M059J (cell line): ENCODE data around the gene AP2B1. TPM values are rescaled to one million over a fixed set of nuclear protein-coding genes. Genes with fewer than 3 reads are reported as not detected.
A peak's percentile ranks its signal among the peaks of the same experiment; 100 is the strongest.

Source experiments
- DNase-seq: peaks from one replicate; pipeline ENCODE4 v3.0.0-alpha.2; 2012; ENCODE audit warnings: low read depth
- total RNA-seq: library from RNA; depleted of rRNA; stranded (reverse); fragments of >200 nt; shearing (Covaris generic); gene quantifications from 2 replicates; pipeline ENCODE4 v1.2.3, GENCODE V29; 2014

The AP2B1 gene
- total RNA-seq, 1 experiment from 2014 or later = 75.5 TPM

DNA sequence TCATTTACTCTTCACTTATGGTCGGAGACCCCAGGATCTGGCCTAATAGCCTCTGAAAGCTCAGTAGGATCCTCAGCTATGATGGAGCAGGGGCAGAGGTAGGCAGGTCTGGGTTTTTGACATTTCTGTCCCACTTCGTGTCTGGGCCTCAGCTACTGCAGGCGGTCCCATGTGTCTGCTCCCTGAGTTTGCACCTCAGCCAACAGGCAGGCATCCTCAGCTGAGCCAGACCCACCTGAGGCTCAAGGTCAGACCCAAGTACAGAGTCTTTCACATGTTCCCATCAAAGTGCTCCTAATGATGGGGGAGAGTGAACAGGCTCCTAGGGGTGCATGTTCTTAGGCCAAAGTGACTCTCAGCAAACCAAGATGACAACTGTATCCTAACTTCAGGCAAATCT, 141.4 kb downstream of the AP2B1 start:
- DNase-seq = no peak

DNA sequence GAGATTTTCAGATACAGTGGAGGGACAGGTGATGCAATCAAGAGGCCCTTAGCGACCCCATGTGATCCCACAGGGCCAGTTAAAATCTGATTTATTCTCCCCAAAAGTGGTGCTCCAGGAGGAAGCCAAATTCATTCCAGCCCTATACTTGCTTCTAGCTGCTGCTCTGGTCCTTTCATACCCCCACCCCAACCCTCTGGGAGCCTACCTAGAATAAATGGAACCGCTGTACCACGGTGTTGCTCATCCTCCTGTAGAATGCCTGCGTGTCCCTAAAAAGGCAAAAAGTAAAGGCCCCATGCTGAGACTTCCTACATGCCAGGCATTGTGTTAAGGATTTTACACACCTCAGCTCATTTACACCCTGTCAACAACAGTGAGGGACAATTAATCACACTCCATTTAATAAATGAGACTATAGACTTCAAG, 142.3 kb downstream of the AP2B1 start:
- no peak for DNase-seq

GRCh38 chr17:35730400-35731005, 143.4 kb downstream of the AP2B1 start:
- DNase-seq = no peak

DNA sequence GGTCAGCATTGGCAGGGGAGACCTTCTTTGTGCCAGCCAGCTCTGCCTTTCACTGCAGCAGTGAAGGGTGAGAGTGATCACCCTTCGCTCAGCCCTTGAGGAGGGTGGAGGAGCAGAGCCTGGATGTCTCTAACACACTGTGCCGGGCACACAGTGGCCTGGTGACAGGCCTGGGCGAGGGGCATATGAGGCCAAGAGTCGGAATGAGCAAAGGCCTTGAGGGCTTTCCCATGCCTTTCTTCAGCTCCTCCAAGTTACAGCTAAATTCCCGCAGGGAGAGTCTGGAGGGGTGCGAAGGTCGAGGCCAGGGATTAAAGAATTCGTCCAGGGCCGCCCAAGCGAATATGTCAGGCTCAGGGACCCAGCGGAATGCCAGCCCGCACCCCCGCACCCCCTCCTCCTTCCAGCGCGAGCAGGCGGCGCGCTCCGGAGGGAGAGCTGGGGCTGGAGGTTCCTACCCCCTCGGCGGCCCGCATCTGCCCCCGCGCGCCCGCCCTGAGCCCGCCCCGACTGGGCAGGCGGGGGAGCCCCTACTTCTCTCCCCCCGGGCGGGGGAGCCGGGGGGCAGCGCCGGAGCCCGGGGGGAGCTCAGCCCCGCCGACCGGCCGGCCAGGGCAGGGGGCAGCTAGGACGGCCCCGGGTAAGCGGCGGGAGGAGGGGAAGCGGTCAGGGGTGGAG, 144.3 kb downstream of the AP2B1 start, which contains the start of gene RASL10B:
Gene RASL10B (plus strand): TSS at position 401 of the 678 bp plus-strand sequence. CDS start 3,546 bp downstream, outside the sequence.
- peak; percentile 34 for DNase-seq

GRCh38 chr17:35731917-35732805, 145.0 kb downstream of the AP2B1 start:
- DNase-seq = no peak

GRCh38 chr17:35732806-35733136, 145.6 kb downstream of the AP2B1 start:
- no peak for DNase-seq

DNA sequence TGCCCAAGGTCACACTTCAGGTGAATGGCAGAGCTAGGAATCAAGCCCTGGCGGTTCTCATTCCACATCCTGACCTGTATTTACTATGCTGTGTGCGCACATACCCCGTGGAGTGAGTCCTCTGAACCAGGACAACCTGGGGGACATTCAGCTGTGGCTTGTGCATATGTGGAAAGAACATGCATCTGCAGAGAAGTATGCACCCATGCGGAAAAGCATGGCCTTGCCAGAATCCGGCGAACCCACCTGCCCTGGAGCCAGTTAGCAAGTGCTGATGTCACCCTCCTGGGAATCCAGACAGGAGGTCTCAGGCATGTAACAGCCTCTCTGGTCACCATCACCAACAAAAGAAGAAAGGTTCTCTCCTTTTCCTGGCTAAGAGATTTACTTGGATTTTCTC, 146.2 kb downstream of the AP2B1 start:
- DNase-seq = peak; percentile 44

DNA sequence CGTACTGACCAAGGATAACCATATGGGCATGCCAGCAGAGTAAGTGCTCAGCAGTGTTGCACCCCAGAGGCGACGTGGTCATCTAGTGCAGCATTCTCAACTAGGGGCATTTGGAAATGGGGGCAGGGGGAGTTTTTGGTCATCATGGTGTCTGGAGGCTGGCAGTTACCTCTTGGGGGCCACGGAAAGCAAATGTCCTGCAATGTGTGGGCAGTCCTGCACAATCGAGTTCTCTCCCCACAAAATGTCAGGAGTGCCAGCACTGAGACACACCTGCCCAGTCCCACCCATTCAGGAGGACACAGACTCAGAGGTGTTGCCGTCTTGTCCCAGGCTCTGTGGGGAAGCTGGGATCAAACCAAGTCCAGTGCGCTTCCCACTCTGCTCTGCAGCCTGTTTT, 147.3 kb downstream of the AP2B1 start:
- DNase-seq = no peak

DNA sequence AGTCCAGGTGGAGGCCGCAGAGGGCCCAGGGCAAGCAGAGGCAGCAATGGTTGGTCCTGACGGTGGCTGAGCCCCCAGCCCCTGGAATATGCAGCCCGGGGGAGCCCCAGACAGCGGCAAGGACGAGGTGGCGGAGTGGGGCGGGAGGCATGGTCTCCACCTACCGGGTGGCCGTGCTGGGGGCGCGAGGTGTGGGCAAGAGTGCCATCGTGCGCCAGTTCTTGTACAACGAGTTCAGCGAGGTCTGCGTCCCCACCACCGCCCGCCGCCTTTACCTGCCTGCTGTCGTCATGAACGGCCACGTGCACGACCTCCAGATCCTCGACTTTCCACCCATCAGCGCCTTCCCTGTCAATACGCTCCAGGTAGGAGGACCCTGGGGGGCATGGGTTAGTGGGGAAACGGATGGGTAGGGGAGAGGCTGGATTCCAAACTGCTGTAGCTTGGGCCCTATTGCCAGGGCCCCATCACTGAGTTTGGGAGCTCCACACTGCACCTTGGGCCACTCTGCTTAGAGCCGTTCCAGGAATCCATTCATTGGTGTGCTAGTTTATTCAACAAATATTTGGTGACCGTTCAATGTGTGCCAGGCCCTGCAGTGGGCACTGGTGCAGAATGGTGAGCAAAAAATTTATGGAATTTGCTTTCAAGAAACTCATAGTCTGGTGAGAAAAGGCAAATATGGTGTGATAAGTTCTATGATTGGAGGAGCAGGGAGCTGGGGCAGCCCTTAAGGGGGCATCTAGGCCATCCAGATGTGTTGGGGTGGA, 148.1 kb downstream of the AP2B1 start:
- DNase-seq = no peak

DNA sequence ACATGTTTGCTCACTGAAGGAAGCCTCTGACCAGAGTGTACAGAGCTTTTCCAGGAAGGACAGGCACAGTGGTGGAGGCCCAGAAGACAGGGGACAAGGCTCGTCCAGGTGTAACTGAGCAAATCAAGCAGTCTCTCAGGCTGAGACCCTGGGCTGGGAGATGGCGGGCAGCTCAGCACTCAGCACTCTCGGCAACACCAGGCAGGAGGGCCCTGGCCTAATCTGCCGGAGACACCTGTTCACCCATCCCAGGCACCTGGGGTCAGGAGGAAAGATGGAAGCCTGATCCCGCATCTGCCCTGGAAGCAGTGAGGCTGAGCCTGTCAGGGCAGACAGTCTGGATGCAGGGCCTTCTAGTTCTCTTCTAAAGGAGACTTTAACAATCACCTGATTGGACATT, 149.1 kb downstream of the AP2B1 start:
- no peak for DNase-seq

GRCh38 chr17:35738519-35739133, 151.5 kb downstream of the AP2B1 start:
- no peak for DNase-seq

- no peak for DNase-seq
These were observed 153.1 kb downstream of the AP2B1 start for GRCh38 chr17:35740216-35740615.

GRCh38 chr17:35740997-35741931, 154.1 kb downstream of the AP2B1 start:
- DNase-seq = no peak

GRCh38 chr17:35742496-35742895, 155.4 kb downstream of the AP2B1 start:
- no peak for DNase-seq

- DNase-seq = no peak
These were observed 155.9 kb downstream of the AP2B1 start for GRCh38 chr17:35742896-35743477.

DNA sequence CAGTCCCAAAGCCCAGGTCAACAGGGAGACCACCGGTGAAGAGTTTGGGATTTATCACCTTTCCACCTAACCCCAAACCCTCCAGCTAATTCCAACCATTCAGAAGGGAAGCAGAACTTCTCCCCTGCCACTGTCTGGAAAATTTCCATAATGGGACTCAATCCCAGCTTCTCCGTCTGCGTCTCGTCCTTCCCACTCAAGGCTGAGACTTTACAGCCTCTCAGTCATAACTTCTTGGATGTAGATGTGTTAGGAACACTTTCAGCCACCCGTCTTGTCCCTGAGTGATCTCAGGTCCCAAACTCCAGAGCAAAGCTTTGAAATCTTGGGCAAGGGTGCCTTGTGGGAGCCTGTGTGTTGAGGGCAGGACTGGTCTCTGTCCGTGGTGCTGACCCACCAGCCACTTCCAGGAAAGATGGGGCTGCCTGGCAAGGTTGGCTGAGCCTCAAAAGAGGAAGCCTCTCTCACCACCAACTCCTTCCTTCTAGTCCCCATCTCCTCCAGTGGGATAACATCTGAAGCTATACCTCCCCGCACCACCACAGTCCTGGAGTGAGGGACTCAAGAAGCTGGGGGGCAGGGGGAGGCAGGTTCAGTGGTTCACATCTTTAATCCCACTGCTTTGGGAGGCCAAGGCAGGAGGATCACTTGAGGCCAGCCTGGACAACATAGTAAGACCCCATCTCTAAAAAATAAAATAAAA, 156.7 kb downstream of the AP2B1 start:
- DNase-seq = peak; percentile 40

DNA sequence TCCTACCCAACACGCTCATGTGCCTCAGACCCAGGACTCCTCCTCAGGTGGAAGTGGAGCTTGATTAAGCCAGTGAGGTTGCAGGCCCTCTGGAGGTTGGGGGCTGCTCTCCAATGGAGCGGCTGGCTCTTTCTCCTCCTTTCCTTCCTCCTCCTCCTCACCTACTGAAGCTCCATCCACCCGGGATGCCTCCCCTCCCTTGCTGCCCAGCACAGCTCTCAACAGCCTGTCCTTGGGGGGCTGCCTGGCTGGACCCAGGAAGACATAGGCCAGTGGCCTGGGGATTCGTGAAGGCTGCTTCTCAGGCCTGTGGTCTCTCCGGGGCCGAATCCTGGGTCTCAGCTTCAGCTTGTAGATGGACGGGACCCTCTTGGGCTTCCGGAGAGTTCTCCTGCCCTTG, 157.7 kb downstream of the AP2B1 start:
- no peak for DNase-seq

DNA sequence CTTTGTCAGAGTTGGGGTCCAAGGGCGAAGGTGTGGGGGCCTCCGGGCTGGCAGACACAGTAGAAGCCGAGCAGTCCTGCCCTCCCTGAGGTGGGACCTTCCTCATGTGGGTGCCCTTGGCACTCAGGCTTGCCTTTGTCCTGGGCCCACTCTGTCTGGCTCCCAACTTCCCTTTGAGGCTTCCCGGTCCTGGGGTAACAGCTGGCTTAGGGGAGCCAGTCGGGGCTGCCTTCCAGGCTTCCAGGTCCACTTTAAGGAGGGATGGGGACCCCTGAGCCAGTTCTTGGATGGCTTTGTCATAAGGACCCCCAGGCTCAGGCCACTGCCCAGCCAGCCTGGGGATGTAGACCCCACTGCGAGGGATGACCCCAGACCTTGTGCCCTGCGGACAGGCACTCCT, 158.1 kb downstream of the AP2B1 start:
- no peak for DNase-seq

DNA sequence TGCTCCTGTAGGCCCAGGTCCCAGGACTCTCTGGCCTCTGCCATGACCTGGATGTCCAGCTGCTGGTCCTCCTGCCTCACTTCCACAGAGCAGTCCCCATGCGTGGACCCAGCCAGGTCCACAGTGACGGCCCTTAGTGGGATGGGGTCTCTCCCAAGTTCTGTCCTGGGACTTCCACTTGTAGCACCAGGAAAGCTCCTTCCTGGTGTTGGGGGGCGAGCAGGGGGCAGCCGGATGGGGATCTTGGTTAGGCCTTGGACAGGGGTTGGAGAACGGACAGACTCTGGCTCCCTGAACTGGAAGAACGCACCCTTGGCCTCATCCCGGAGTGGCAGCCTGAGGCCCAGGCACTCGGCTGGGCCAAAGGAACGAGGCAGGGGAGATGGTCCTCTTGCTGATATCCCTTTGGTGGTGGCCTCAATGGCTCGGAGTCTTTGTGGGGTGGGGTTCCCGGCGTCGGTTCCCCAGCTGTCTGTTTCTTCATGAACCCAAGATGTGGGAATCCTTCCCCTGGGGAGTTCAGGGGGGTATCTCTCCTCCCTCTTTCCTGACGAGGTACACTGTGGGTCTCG, 158.7 kb downstream of the AP2B1 start:
- no peak for DNase-seq
